WTC11 (cell line): ENCODE results near the gene TSPAN10. TPM values are rescaled to one million over a fixed set of nuclear protein-coding genes. Genes with fewer than 3 reads are reported as not detected.
"Not testable (repeated sequence)": the region's sequence is repeated elsewhere in the genome, so short reads cannot be mapped to it uniquely, and the experiment has no call there.

Source experiments
- ATAC-seq: fragments of 200-7000 bp; cut with Tn5 transposase; 2 replicates; pipeline ENCODE4 v1.10.0; 2021; ENCODE audit warnings: mild to moderate bottlenecking, moderate library complexity
- CTCF ChIA-PET: fragments of 300-600 bp; sonication (Branson Sonifier 250); formaldehyde crosslinking; loops from one replicate; lab custom pipeline; 2021; ENCODE audit warnings: antibody characterized with exemption; lab: Charles Lee
- POLR2A ChIA-PET: fragments of 350-600 bp; sonication (Branson Sonifier 250); formaldehyde crosslinking; loops from one replicate; lab custom pipeline; 2021; ENCODE audit warnings: antibody characterized with exemption; lab: Charles Lee
- DNase-seq: peaks from one replicate; pipeline ENCODE4 v3.0.0; 2021; ENCODE audit warnings: low spot score
- H3K27ac Mint-ChIP-seq: 2 replicates; pipeline ENCODE4 v1.8.0; 2021; ENCODE audit warnings: mixed read lengths
- H3K27me3 Mint-ChIP-seq: 2 replicates; pipeline ENCODE4 v1.8.0; 2021; ENCODE audit warnings: low read depth, mild to moderate bottlenecking, moderate library complexity, mixed read lengths
- H3K36me3 Mint-ChIP-seq: 2 replicates; pipeline ENCODE4 v1.8.0; 2021; ENCODE audit warnings: mixed read lengths
- H3K4me1 Mint-ChIP-seq: 2 replicates; pipeline ENCODE4 v1.8.0; 2022; ENCODE audit warnings: mixed read lengths
- H3K4me3 Mint-ChIP-seq: 2 replicates; pipeline ENCODE4 v1.8.0; 2021; ENCODE audit warnings: mild to moderate bottlenecking, moderate library complexity, mixed read lengths
- H3K9me3 Mint-ChIP-seq: 2 replicates; pipeline ENCODE4 v1.8.0; 2021; ENCODE audit warnings: mixed read lengths
- ESRRA ChIP-seq: sonication (generic); formaldehyde crosslinking; IDR thresholded peaks from 2 replicates; pipeline ENCODE4 v1.8.1; 2022; ENCODE audit warnings: mild to moderate bottlenecking, missing genetic modification reagents, borderline replicate concordance
- FOXP1 ChIP-seq: sonication (generic); formaldehyde crosslinking; IDR thresholded peaks from 2 replicates; pipeline ENCODE4 v1.8.0; 2022; ENCODE audit warnings: missing genetic modification reagents, mild to moderate bottlenecking, moderate library complexity, borderline replicate concordance
- IRF2 ChIP-seq: sonication (generic); formaldehyde crosslinking; IDR thresholded peaks from 2 replicates; pipeline ENCODE4 v1.8.0; 2022; ENCODE audit warnings: low read depth, missing genetic modification reagents, borderline replicate concordance
- NFE2L1 ChIP-seq: sonication (generic); formaldehyde crosslinking; IDR thresholded peaks from 2 replicates; pipeline ENCODE4 v1.8.1; 2023; ENCODE audit warnings: missing genetic modification reagents
- TEAD1 ChIP-seq: sonication (generic); formaldehyde crosslinking; IDR thresholded peaks from 2 replicates; pipeline ENCODE4 v1.8.0; 2022; ENCODE audit warnings: mild to moderate bottlenecking, missing genetic modification reagents
- ZNF232 ChIP-seq: sonication (generic); formaldehyde crosslinking; IDR thresholded peaks from 2 replicates; pipeline ENCODE4 v1.8.0; 2022; ENCODE audit warnings: mild to moderate bottlenecking, missing genetic modification reagents
- ZNF416 ChIP-seq: fragments of 250-450 bp; sonication (Bioruptor Pico); IDR thresholded peaks from 2 replicates; pipeline ENCODE4 v1.9.0; 2021; ENCODE audit warnings: mild to moderate bottlenecking, inconsistent platforms
- total RNA-seq: library from RNA; stranded (reverse); gene quantifications from 3 replicates; pipeline ENCODE4 v1.2.3, GENCODE V29; 2021
- TF ChIP-seq, protein P1 (sequence below): sonication (generic); formaldehyde crosslinking; IDR thresholded peaks from 2 replicates; pipeline ENCODE4 v1.8.0; 2022; ENCODE audit warnings: mild to moderate bottlenecking, missing genetic modification reagents
- TF ChIP-seq, protein P2 (sequence below): sonication (generic); formaldehyde crosslinking; IDR thresholded peaks from 2 replicates; pipeline ENCODE4 v1.8.1; 2022; ENCODE audit warnings: low read depth, missing genetic modification reagents, borderline replicate concordance
- TF ChIP-seq, protein P3 (sequence below): sonication (generic); formaldehyde crosslinking; IDR thresholded peaks from 2 replicates; pipeline ENCODE4 v1.8.0; 2022; ENCODE audit warnings: missing genetic modification reagents
- TF ChIP-seq, protein P4 (sequence below): sonication (generic); formaldehyde crosslinking; IDR thresholded peaks from 2 replicates; pipeline ENCODE4 v1.8.0; 2023; ENCODE audit warnings: mild to moderate bottlenecking, missing genetic modification reagents
- TF ChIP-seq, protein P5 (sequence below): sonication (generic); formaldehyde crosslinking; IDR thresholded peaks from 2 replicates; pipeline ENCODE4 v1.8.0; 2022; ENCODE audit warnings: mild to moderate bottlenecking, missing genetic modification reagents
- TF ChIP-seq, protein P6 (sequence below): sonication (generic); formaldehyde crosslinking; IDR thresholded peaks from 2 replicates; pipeline ENCODE4 v1.8.1; 2022; ENCODE audit warnings: mild to moderate bottlenecking, missing genetic modification reagents, moderate library complexity, borderline replicate concordance
- TF ChIP-seq, protein P7 (sequence below): sonication (generic); formaldehyde crosslinking; IDR thresholded peaks from 2 replicates; pipeline ENCODE4 v1.8.1; 2022; ENCODE audit warnings: missing genetic modification reagents, borderline replicate concordance
- TF ChIP-seq, protein P8 (sequence below): fragments of 250-450 bp; sonication (Bioruptor Pico); IDR thresholded peaks from 2 replicates; pipeline ENCODE4 v1.9.0; 2021; ENCODE audit warnings: mild to moderate bottlenecking
- TF ChIP-seq, protein P9 (sequence below): sonication (generic); formaldehyde crosslinking; IDR thresholded peaks from 2 replicates; pipeline ENCODE4 v1.8.0; 2022; ENCODE audit warnings: mild to moderate bottlenecking, missing genetic modification reagents

Gene TSPAN10
- total RNA-seq, 1 experiment from 2014 or later: 1.5 TPM

DNA sequence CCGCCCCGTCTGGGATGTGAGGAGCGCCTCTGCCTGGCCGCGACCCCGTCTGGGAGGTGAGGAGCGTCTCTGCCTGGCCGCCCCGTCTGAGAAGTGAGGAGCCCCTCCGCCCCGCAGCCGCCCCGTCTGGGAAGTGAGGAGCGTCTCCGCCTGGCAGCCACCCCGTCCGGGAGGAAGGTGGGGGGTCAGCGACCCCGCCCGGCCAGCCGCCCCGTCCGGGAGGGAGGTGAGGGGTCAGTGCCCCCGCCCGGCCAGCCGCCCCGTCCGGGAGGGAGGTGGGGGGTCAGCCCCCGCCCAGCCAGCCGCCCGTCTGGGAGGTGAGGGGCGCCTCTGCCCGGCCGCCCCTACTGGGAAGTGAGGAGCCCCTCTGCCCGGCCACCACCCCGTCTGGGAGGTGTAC is 18.7 kb upstream of the TSPAN10 start:
- CTCF ChIA-PET, ATAC-seq, H3K9me3 Mint-ChIP-seq, H3K4me3 Mint-ChIP-seq, H3K27ac Mint-ChIP-seq, H3K27me3 Mint-ChIP-seq, POLR2A ChIA-PET, H3K4me1 Mint-ChIP-seq, DNase-seq: not testable (repeated sequence)
- H3K36me3 Mint-ChIP-seq: peaks cover 71% of the 10 kb centered on the region

DNA sequence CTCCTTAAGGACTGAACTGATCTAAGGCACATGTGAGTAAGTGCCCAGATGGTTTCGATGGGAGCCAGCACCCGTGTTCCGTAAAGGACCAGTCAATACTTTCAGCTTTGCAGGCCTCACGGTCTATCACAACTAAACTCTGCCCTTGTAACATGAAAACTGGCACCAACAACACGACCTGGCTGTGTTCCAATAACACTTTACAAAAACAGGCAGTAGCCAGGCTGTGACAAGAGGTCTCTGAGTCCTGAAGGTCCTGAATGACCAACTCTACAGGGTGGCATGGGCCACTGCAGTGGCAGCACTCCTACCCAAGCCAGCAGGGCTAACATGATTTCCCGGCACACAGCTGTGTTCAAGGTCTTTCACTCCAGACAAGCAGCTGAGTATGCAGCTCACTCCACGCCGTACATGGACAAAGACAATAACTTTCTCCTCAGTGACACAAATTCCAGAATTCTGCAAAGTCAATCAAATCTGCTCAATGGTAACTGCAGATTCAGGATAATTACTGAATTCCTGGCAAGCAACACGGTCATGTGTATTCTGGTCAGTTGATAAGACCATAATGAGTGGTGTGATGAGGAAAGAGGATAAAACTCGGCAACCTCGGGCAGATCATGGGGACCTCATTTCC is 15.4 kb upstream of the TSPAN10 start:
- TF ChIP-seq, protein P1, sequence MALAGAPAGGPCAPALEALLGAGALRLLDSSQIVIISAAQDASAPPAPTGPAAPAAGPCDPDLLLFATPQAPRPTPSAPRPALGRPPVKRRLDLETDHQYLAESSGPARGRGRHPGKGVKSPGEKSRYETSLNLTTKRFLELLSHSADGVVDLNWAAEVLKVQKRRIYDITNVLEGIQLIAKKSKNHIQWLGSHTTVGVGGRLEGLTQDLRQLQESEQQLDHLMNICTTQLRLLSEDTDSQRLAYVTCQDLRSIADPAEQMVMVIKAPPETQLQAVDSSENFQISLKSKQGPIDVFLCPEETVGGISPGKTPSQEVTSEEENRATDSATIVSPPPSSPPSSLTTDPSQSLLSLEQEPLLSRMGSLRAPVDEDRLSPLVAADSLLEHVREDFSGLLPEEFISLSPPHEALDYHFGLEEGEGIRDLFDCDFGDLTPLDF: no peak
- TF ChIP-seq, protein P2, sequence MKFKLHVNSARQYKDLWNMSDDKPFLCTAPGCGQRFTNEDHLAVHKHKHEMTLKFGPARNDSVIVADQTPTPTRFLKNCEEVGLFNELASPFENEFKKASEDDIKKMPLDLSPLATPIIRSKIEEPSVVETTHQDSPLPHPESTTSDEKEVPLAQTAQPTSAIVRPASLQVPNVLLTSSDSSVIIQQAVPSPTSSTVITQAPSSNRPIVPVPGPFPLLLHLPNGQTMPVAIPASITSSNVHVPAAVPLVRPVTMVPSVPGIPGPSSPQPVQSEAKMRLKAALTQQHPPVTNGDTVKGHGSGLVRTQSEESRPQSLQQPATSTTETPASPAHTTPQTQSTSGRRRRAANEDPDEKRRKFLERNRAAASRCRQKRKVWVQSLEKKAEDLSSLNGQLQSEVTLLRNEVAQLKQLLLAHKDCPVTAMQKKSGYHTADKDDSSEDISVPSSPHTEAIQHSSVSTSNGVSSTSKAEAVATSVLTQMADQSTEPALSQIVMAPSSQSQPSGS (CRISPR knock-in tag): no peak
- no peak for TF ChIP-seq FOXP1 (CRISPR knock-in tag)
- TF ChIP-seq ZNF232 (CRISPR knock-in tag): no peak
- TF ChIP-seq ESRRA: no peak
- TF ChIP-seq, all 79 proteins: peak for 0
- H3K4me3 Mint-ChIP-seq: no peak overlapping the region
- peaks cover 8% of the 10 kb centered on the region for H3K9me3 Mint-ChIP-seq
- no peaks in the 10 kb centered on the region for H3K4me1 Mint-ChIP-seq
- no peak overlapping the region for H3K27ac Mint-ChIP-seq
- no peak for ATAC-seq
- ChIA-PET POLR2A (no interaction called here), CTCF (no interaction called here)
- no peaks in the 10 kb centered on the region for H3K27me3 Mint-ChIP-seq
- no peak for DNase-seq
- H3K36me3 Mint-ChIP-seq: peaks cover 75% of the 10 kb centered on the region

DNA sequence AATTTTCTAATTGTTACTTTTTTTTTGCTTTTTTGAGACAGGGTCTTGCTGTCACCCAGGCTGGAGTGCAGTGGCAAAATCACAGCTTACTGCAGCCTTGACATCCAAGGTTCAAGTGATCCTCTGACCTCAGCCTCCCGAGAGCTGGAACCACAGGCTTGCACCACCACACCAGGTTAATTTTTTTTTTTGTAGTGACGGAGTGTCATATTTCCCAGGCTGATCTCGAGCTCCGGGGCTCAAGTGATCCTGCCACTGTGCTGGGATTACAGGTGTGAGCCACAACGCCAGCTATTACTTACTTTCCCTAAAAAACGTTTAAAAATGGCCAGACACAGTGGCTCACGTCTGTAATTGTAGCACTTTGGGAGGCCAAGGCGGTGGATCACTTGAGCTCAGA is 6.7 kb upstream of the TSPAN10 start:
- ChIA-PET CTCF (no interaction called here), POLR2A (interaction anchor here (0.6 kb wide), 1 partner anchor 1869 kb away, joined by 6 read pairs; no protein-coding TSS in a partner anchor)
- DNase-seq (no peak), ATAC-seq (no peak)
- Mint-ChIP-seq H3K9me3 (0 out of 2 replicates have a peak, but pooled peaks cover 3% of the 10 kb centered on the region), H3K27me3 (no peaks in the 10 kb centered on the region), H3K36me3 (peaks cover 47% of the 10 kb centered on the region), H3K4me1 (no peaks in the 10 kb centered on the region), H3K27ac (no peak overlapping the region), H3K4me3 (no peak overlapping the region)
- TF ChIP-seq ZNF416 (CRISPR knock-in tag) (no peak), TEAD1 (CRISPR knock-in tag) (no peak), NFE2L1 (CRISPR knock-in tag) (no peak), IRF2 (CRISPR knock-in tag) (no peak)
- TF ChIP-seq, protein P3, sequence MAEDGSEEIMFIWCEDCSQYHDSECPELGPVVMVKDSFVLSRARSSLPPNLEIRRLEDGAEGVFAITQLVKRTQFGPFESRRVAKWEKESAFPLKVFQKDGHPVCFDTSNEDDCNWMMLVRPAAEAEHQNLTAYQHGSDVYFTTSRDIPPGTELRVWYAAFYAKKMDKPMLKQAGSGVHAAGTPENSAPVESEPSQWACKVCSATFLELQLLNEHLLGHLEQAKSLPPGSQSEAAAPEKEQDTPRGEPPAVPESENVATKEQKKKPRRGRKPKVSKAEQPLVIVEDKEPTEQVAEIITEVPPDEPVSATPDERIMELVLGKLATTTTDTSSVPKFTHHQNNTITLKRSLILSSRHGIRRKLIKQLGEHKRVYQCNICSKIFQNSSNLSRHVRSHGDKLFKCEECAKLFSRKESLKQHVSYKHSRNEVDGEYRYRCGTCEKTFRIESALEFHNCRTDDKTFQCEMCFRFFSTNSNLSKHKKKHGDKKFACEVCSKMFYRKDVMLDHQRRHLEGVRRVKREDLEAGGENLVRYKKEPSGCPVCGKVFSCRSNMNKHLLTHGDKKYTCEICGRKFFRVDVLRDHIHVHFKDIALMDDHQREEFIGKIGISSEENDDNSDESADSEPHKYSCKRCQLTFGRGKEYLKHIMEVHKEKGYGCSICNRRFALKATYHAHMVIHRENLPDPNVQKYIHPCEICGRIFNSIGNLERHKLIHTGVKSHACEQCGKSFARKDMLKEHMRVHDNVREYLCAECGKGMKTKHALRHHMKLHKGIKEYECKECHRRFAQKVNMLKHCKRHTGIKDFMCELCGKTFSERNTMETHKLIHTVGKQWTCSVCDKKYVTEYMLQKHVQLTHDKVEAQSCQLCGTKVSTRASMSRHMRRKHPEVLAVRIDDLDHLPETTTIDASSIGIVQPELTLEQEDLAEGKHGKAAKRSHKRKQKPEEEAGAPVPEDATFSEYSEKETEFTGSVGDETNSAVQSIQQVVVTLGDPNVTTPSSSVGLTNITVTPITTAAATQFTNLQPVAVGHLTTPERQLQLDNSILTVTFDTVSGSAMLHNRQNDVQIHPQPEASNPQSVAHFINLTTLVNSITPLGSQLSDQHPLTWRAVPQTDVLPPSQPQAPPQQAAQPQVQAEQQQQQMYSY (CRISPR knock-in tag): no peak
- TF ChIP-seq, protein P4, sequence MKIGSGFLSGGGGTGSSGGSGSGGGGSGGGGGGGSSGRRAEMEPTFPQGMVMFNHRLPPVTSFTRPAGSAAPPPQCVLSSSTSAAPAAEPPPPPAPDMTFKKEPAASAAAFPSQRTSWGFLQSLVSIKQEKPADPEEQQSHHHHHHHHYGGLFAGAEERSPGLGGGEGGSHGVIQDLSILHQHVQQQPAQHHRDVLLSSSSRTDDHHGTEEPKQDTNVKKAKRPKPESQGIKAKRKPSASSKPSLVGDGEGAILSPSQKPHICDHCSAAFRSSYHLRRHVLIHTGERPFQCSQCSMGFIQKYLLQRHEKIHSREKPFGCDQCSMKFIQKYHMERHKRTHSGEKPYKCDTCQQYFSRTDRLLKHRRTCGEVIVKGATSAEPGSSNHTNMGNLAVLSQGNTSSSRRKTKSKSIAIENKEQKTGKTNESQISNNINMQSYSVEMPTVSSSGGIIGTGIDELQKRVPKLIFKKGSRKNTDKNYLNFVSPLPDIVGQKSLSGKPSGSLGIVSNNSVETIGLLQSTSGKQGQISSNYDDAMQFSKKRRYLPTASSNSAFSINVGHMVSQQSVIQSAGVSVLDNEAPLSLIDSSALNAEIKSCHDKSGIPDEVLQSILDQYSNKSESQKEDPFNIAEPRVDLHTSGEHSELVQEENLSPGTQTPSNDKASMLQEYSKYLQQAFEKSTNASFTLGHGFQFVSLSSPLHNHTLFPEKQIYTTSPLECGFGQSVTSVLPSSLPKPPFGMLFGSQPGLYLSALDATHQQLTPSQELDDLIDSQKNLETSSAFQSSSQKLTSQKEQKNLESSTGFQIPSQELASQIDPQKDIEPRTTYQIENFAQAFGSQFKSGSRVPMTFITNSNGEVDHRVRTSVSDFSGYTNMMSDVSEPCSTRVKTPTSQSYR (CRISPR knock-in tag): no peak
- TF ChIP-seq, protein P5, sequence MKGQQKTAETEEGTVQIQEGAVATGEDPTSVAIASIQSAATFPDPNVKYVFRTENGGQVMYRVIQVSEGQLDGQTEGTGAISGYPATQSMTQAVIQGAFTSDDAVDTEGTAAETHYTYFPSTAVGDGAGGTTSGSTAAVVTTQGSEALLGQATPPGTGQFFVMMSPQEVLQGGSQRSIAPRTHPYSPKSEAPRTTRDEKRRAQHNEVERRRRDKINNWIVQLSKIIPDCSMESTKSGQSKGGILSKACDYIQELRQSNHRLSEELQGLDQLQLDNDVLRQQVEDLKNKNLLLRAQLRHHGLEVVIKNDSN (CRISPR knock-in tag): no peak
- TF ChIP-seq, protein P6, sequence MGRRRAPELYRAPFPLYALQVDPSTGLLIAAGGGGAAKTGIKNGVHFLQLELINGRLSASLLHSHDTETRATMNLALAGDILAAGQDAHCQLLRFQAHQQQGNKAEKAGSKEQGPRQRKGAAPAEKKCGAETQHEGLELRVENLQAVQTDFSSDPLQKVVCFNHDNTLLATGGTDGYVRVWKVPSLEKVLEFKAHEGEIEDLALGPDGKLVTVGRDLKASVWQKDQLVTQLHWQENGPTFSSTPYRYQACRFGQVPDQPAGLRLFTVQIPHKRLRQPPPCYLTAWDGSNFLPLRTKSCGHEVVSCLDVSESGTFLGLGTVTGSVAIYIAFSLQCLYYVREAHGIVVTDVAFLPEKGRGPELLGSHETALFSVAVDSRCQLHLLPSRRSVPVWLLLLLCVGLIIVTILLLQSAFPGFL (CRISPR knock-in tag): no peak
- TF ChIP-seq, protein P7, sequence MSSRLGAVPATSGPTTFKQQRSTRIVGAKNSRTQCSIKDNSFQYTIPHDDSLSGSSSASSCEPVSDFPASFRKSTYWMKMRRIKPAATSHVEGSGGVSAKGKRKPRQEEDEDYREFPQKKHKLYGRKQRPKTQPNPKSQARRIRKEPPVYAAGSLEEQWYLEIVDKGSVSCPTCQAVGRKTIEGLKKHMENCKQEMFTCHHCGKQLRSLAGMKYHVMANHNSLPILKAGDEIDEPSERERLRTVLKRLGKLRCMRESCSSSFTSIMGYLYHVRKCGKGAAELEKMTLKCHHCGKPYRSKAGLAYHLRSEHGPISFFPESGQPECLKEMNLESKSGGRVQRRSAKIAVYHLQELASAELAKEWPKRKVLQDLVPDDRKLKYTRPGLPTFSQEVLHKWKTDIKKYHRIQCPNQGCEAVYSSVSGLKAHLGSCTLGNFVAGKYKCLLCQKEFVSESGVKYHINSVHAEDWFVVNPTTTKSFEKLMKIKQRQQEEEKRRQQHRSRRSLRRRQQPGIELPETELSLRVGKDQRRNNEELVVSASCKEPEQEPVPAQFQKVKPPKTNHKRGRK (CRISPR knock-in tag): no peak
- TF ChIP-seq, protein P8, sequence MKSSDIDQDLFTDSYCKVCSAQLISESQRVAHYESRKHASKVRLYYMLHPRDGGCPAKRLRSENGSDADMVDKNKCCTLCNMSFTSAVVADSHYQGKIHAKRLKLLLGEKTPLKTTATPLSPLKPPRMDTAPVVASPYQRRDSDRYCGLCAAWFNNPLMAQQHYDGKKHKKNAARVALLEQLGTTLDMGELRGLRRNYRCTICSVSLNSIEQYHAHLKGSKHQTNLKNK (CRISPR knock-in tag): no peak
- TF ChIP-seq, protein P9, sequence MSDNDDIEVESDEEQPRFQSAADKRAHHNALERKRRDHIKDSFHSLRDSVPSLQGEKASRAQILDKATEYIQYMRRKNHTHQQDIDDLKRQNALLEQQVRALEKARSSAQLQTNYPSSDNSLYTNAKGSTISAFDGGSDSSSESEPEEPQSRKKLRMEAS (CRISPR knock-in tag): no peak
